Mesenteric fat pad (tissue), 1 donor: Measurements from ENCODE around the gene CRYGB. TPM values are rescaled to one million over a fixed set of nuclear protein-coding genes. Genes with fewer than 3 reads are reported as not detected.
"Not testable (repeated sequence)": the region's sequence is repeated elsewhere in the genome, so short reads cannot be mapped to it uniquely, and the experiment has no call there.

Source experiments
- DNase-seq: peaks from one replicate; pipeline ENCODE4 v3.0.0-alpha.2; 2020; ENCODE audit warnings: low spot score
- total RNA-seq: library from RNA; stranded (reverse); fragmentation: NEBNext Ultra II Directional; extraction: Animal tissue kit (Norgen Biotek cat#: 25700); gene quantifications from one replicate; pipeline ENCODE4 v1.2.1, GENCODE V29; 2021
- donor health status: DM: yes; HTN: yes; CAD: no.

CRYGB gene
- total RNA-seq, 1 donor from 2014 or later: not detected

GRCh38 chr2:208150956-208151355 is 5.0 kb upstream of the CRYGB start:
- no peak for DNase-seq

- no peak for DNase-seq
Measured at GRCh38 chr2:208150094-208150493, 4.1 kb upstream of the CRYGB start.

GRCh38 chr2:208148803-208149202 is 2.8 kb upstream of the CRYGB start:
- DNase-seq: no peak

- no peak for DNase-seq
Measured at GRCh38 chr2:208147759-208148158, 1.8 kb upstream of the CRYGB start.

GRCh38 chr2:208147008-208147407 is 1.1 kb upstream of the CRYGB start:
- no peak for DNase-seq

- no peak for DNase-seq
Measured at GRCh38 chr2:208142925-208143799, 2.8 kb downstream of the CRYGB start.

GRCh38 chr2:208142240-208142924 is 3.6 kb downstream of the CRYGB start:
- no peak for DNase-seq

- no peak for DNase-seq
Measured at GRCh38 chr2:208139447-208139846, 6.5 kb downstream of the CRYGB start.

GRCh38 chr2:208138334-208138733 is 7.6 kb downstream of the CRYGB start:
- not testable (repeated sequence) for DNase-seq

- no peak for DNase-seq
Measured at GRCh38 chr2:208136716-208137094, 9.3 kb downstream of the CRYGB start.

GRCh38 chr2:208135794-208136715 is 9.9 kb downstream of the CRYGB start:
- no peak for DNase-seq

- DNase-seq: no peak
Measured at GRCh38 chr2:208134928-208135586, 10.9 kb downstream of the CRYGB start.

- DNase-seq: no peak
Measured at GRCh38 chr2:208130712-208131110, 15.2 kb downstream of the CRYGB start.

GRCh38 chr2:208129744-208130711 is 15.9 kb downstream of the CRYGB start, which contains the start of gene CRYGC:
TSS of gene CRYGC (minus strand) at chr2:208129828. CDS start at chr2:208129792, 36 bp downstream.
- DNase-seq: no peak

GRCh38 chr2:208128136-208128535 is 17.8 kb downstream of the CRYGB start:
- DNase-seq: no peak

GRCh38 chr2:208127090-208127489 is 18.9 kb downstream of the CRYGB start:
- no peak for DNase-seq

GRCh38 chr2:208125251-208125650 is 20.7 kb downstream of the CRYGB start:
- DNase-seq: no peak

- not testable (repeated sequence) for DNase-seq
Measured at GRCh38 chr2:208124013-208124715, 21.8 kb downstream of the CRYGB start, which contains the start of gene CRYGD. TSS of gene CRYGD (minus strand) at chr2:208124524. CDS start at chr2:208124473, 51 bp downstream.

- DNase-seq: no peak
Measured at GRCh38 chr2:208122248-208122647, 23.7 kb downstream of the CRYGB start.
